Measurements from ENCODE around the gene TMEM9.

TMEM9 gene

DNA sequence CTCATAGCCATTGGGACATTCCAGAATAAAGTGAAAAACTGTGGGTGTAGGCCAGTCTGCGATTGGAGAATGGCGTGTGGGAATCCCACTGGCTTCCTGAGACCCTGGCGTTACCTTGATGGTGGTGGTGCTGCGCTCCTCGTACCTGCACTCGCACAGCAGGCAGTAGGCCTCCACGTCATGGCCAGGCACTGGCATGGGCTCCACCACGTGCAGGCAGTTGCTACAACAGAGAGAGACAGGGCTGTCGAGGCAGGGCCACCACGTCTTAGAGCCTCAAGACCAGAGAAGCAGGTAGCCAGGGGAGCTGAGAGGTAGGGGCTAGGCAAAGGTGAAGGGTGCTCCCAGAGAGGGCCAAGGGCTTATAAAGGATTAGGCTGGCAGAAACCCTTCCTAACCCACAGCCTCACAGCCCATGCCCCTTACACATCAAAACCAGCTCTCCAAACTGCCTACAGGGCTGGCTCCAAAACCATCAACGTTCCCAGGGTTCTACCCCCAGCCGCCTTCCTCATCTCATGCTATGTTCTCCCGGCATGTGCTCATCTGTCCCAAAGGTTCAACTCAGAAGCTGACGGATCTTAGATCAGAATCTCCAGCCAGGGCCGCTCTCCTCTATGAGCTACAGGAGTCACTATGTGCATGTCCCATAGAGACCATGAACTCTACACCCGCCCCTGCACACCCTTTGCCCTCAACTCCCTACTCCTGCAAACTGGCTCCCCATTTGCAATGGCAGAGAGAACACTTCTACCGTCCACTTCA, 7.5 kb downstream of the TMEM9 start:
- no peak overlapping the region for H3K4me3 ChIP-seq (ENCODE audit: low read depth, low read length)
- TF ChIP-seq, protein P1, sequence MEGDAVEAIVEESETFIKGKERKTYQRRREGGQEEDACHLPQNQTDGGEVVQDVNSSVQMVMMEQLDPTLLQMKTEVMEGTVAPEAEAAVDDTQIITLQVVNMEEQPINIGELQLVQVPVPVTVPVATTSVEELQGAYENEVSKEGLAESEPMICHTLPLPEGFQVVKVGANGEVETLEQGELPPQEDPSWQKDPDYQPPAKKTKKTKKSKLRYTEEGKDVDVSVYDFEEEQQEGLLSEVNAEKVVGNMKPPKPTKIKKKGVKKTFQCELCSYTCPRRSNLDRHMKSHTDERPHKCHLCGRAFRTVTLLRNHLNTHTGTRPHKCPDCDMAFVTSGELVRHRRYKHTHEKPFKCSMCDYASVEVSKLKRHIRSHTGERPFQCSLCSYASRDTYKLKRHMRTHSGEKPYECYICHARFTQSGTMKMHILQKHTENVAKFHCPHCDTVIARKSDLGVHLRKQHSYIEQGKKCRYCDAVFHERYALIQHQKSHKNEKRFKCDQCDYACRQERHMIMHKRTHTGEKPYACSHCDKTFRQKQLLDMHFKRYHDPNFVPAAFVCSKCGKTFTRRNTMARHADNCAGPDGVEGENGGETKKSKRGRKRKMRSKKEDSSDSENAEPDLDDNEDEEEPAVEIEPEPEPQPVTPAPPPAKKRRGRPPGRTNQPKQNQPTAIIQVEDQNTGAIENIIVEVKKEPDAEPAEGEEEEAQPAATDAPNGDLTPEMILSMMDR (IDR thresholded peaks at IDR 0.05; ENCODE audit: borderline replicate concordance, insufficient read depth, low read depth, low read length) = no peak

DNA sequence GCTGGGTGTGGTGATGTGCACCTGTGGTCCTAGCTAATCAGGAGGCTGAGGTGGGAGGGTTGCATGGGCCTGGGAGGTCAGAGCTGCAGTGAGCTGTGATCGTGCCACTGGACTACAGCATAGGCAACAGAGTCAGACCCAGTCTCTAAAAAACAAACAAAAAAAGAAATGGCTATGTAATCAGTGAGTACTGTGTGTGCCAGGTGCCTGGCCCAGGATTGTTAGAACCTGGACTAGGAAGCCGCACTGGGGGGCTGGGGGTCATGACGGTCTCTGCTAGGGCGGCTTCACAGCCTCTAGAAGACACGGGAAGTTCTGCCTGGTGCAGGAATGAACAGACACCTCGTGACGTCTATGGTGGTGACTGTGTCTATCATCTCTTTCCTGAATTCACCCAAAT, 8.5 kb downstream of the TMEM9 start:
- no peak overlapping the region for H3K4me3 ChIP-seq (ENCODE audit: low read depth, low read length)
- TF ChIP-seq, protein P1 (IDR thresholded peaks at IDR 0.05; ENCODE audit: borderline replicate concordance, insufficient read depth, low read depth, low read length) = no peak

GRCh38 chr1:201145132-201145531, 9.1 kb downstream of the TMEM9 start:
- TF ChIP-seq, protein P1 (IDR thresholded peaks at IDR 0.05; ENCODE audit: borderline replicate concordance, insufficient read depth, low read depth, low read length) = no peak
- H3K4me3 ChIP-seq (ENCODE audit: low read depth, low read length) = no peak overlapping the region

DNA sequence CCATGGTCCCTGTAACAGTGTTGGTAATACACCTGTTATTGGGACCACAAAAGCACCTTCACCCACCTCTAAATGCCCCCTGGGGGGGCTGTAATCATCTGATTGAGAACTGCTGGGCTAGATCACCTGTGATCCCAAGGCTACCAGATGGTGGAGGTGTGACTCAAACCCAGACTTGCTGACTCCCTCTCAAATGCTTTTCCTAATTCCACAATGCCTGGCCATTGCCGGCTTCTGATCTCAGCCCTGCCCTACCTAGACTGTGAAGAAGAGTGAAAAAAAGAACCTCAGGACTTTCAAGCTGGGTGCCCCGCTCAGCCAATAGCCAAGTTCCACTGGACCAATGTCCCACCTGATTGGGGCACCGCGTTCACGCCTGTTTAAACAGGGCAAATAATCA, 9.6 kb downstream of the TMEM9 start:
- H3K4me3 ChIP-seq (ENCODE audit: low read depth, low read length) = no peak overlapping the region
- TF ChIP-seq, protein P1 (IDR thresholded peaks at IDR 0.05; ENCODE audit: borderline replicate concordance, insufficient read depth, low read depth, low read length) = no peak

- no peak overlapping the region for H3K4me3 ChIP-seq (ENCODE audit: low read depth, low read length)
- TF ChIP-seq, protein P1 (IDR thresholded peaks at IDR 0.05; ENCODE audit: borderline replicate concordance, insufficient read depth, low read depth, low read length) = no peak
Observed at GRCh38 chr1:201143726-201144635, 10.3 kb downstream of the TMEM9 start.

- no peak overlapping the region for H3K4me3 ChIP-seq (ENCODE audit: low read depth, low read length)
- TF ChIP-seq, protein P1 (IDR thresholded peaks at IDR 0.05; ENCODE audit: borderline replicate concordance, insufficient read depth, low read depth, low read length) = no peak
Observed at GRCh38 chr1:201142849-201143725, 11.2 kb downstream of the TMEM9 start.
